Measurements from ENCODE around the gene PA2G4. TPM values are rescaled to one million over a fixed set of nuclear protein-coding genes. Genes with fewer than 3 reads are reported as not detected.
A peak's percentile ranks its signal among the peaks of the same experiment; 100 is the strongest.

PA2G4 gene
- total and polyA plus RNA-seq, 2 experiments from 2014 or later, result 87.9 to 102 TPM

DNA sequence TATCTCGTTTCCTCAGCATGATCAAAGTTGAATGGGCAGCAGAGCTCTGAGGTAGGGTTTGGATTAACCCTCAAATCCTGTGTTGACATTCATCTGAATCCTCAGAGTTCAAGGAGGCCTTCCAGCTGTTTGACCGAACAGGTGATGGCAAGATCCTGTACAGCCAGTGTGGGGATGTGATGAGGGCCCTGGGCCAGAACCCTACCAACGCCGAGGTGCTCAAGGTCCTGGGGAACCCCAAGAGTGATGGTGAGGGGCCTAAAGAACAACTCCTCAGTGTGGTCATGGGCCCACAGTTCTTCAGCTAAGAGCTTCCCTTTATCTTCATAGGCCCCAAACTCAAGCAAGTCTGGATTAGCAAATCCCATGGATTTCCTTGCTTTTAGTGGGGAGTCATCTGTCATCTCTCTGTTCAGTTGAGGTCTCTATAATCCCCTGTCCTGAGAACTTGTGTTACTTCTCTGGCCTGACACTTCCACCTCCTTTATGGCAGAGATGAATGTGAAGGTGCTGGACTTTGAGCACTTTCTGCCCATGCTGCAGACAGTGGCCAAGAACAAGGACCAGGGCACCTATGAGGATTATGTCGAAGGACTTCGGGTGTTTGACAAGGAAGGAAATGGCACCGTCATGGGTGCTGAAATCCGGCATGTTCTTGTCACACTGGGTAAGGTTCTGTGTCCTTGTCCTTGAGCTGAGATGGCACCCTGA lies 55.3 kb downstream of the PA2G4 start:
- no peak for DNase-seq (ENCODE audit: low spot score)
- TF ChIP-seq, protein P1, sequence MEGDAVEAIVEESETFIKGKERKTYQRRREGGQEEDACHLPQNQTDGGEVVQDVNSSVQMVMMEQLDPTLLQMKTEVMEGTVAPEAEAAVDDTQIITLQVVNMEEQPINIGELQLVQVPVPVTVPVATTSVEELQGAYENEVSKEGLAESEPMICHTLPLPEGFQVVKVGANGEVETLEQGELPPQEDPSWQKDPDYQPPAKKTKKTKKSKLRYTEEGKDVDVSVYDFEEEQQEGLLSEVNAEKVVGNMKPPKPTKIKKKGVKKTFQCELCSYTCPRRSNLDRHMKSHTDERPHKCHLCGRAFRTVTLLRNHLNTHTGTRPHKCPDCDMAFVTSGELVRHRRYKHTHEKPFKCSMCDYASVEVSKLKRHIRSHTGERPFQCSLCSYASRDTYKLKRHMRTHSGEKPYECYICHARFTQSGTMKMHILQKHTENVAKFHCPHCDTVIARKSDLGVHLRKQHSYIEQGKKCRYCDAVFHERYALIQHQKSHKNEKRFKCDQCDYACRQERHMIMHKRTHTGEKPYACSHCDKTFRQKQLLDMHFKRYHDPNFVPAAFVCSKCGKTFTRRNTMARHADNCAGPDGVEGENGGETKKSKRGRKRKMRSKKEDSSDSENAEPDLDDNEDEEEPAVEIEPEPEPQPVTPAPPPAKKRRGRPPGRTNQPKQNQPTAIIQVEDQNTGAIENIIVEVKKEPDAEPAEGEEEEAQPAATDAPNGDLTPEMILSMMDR (IDR thresholded peaks at IDR 0.05; ENCODE audit: poor library complexity), result no peak
- TF ChIP-seq EZH2 (IDR thresholded peaks at IDR 0.05; ENCODE audit: borderline replicate concordance) (no peak), EZH2phosphoT487 (IDR thresholded peaks at IDR 0.05; ENCODE audit: low read depth, severe bottlenecking, unreplicated experiment) (no peak)

DNA sequence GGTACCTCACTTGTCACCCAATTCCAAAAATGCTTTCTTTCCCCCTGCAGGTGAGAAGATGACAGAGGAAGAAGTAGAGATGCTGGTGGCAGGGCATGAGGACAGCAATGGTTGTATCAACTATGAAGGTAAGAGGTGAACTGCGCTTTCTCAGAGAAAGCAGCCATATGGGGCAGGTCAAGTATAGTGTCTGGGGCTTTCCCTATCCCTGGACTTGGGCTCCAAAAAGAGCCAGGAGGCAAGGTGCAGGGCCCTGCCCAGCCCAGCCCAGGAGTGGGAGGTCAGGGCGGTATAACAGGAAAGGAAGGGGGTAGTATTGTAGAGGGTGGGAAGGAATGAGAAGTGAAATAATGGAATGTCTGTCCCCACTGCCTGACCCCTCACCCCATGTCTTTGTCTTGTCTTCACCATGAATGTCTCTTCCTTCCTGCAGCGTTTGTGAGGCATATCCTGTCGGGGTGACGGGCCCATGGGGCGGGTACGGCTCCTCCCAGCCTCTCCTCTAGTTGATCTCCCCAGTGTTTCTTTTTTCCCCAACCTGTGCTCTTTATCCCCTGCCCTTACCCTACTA lies 55.9 kb downstream of the PA2G4 start:
- H3K27me3 ChIP-seq, result no peaks in the 10 kb centered on the region
- WGBS (ENCODE audit: low lambda C conversion rate, missing lambda C conversion rate), result 73% methylated on average over 7 of the region's 7 CpGs
- peak overlapping the region; percentile 88 for H3K4me2 ChIP-seq
- H3K4me3 ChIP-seq, result peak overlapping the region; percentile 81
- H3K4me1 ChIP-seq (ENCODE audit: insufficient read depth), result peaks cover 30% of the 10 kb centered on the region
- H3K79me2 ChIP-seq, result peaks cover 32% of the 10 kb centered on the region
- no peaks in the 10 kb centered on the region for H3K36me3 ChIP-seq (replicated peaks; ENCODE audit: insufficient read depth, low read depth)
- H3K9me3 ChIP-seq (ENCODE audit: low read depth), result no peaks in the 10 kb centered on the region
- no peak overlapping the region for H2AFZ ChIP-seq
- no peaks in the 10 kb centered on the region for H3K9me2 ChIP-seq (replicated peaks; ENCODE audit: insufficient read depth)
- no peak for TF ChIP-seq EZH2phosphoT487 (IDR thresholded peaks at IDR 0.05; ENCODE audit: low read depth, severe bottlenecking, unreplicated experiment)
- TF ChIP-seq, protein P1 (IDR thresholded peaks at IDR 0.05; ENCODE audit: poor library complexity), result no peak
- no peak for TF ChIP-seq EZH2 (IDR thresholded peaks at IDR 0.05; ENCODE audit: borderline replicate concordance)
- peaks cover 29% of the 10 kb centered on the region for H4K20me1 ChIP-seq (ENCODE audit: insufficient read depth, poor library complexity, severe bottlenecking)
- peak overlapping the region; percentile 99 for H3K27ac ChIP-seq
- no peak for DNase-seq (ENCODE audit: low spot score)

More for the DNA sequence above, 55.3 kb downstream of the PA2G4 start:
- Histone ChIP-seq H3K27me3 (no peaks in the 10 kb centered on the region), H3K4me1 (ENCODE audit: insufficient read depth) (peaks cover 30% of the 10 kb centered on the region), H2AFZ (no peak overlapping the region), H3K9me2 (replicated peaks; ENCODE audit: insufficient read depth) (no peaks in the 10 kb centered on the region), H3K9me3 (ENCODE audit: low read depth) (no peaks in the 10 kb centered on the region), H3K4me3 (peak overlapping the region; percentile 81), H3K4me2 (peak overlapping the region; percentile 88), H3K36me3 (replicated peaks; ENCODE audit: insufficient read depth, low read depth) (no peaks in the 10 kb centered on the region), H4K20me1 (ENCODE audit: insufficient read depth, poor library complexity, severe bottlenecking) (peaks cover 29% of the 10 kb centered on the region), H3K27ac (peak overlapping the region; percentile 99), H3K79me2 (peaks cover 32% of the 10 kb centered on the region)
- WGBS (ENCODE audit: low lambda C conversion rate, missing lambda C conversion rate), result 66% methylated on average over 8 of the region's 8 CpGs

DNA sequence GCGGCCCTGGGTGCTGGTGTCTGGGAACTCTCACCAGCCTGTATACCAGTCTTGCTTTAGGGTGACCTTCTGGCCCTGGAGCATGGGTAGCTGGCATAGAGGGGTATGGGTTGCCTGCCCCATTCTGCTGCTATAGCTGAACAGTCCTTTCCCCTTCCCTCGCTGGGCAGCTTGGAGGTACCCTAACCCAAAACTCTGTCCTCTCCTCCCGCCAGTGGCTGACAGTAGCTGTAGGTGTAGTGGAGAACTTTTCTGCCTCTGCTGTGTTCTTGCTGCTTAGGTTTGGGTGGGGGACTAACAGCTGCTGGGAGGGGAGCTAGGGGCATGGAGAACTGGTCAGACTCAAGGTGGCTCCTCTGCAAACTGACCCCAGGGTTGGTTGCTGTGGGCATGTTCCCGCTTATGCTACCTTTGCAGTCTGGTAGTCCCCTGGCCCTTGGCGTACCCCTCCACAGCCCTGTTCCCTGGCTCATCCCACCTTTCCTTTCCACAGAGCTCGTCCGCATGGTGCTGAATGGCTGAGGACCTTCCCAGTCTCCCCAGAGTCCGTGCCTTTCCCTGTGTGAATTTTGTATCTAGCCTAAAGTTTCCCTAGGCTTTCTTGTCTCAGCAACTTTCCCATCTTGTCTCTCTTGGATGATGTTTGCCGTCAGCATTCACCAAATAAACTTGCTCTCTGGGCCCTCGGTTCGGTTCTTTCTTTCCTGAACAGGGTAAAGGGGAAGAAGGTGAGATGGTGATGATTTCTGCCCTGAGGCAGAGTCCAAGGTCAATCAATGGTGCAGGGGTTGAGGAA lies 56.7 kb downstream of the PA2G4 start:
- H4K20me1 ChIP-seq (ENCODE audit: insufficient read depth, poor library complexity, severe bottlenecking), result peaks cover 29% of the 10 kb centered on the region
- no peak for TF ChIP-seq EZH2 (IDR thresholded peaks at IDR 0.05; ENCODE audit: borderline replicate concordance)
- TF ChIP-seq EZH2phosphoT487 (IDR thresholded peaks at IDR 0.05; ENCODE audit: low read depth, severe bottlenecking, unreplicated experiment), result no peak
- TF ChIP-seq, protein P1 (IDR thresholded peaks at IDR 0.05; ENCODE audit: poor library complexity), result no peak
- H3K4me2 ChIP-seq, result peak overlapping the region; percentile 88
- 84% methylated on average over 11 of the region's 11 CpGs for WGBS (ENCODE audit: low lambda C conversion rate, missing lambda C conversion rate)
- no peak overlapping the region for H3K4me3 ChIP-seq
- no peak for DNase-seq (ENCODE audit: low spot score)
- no peaks in the 10 kb centered on the region for H3K9me2 ChIP-seq (replicated peaks; ENCODE audit: insufficient read depth)
- H3K9me3 ChIP-seq (ENCODE audit: low read depth), result no peaks in the 10 kb centered on the region
- peak overlapping the region; percentile 99 for H3K27ac ChIP-seq
- H2AFZ ChIP-seq, result no peak overlapping the region
- H3K36me3 ChIP-seq (replicated peaks; ENCODE audit: insufficient read depth, low read depth), result no peaks in the 10 kb centered on the region
- H3K79me2 ChIP-seq, result peaks cover 32% of the 10 kb centered on the region
- H3K4me1 ChIP-seq (ENCODE audit: insufficient read depth), result peaks cover 30% of the 10 kb centered on the region
- no peaks in the 10 kb centered on the region for H3K27me3 ChIP-seq
